Fibroblast of gingiva (primary cell): Measurements from ENCODE around the gene HHAT.
A peak's percentile ranks its signal among the peaks of the same experiment; 100 is the strongest.

Experiments used
- DNase-seq: peaks from one replicate; pipeline ENCODE4 v3.0.0-alpha.2; 2011; ENCODE audit warnings: low read depth

The HHAT gene

GRCh38 chr1:210487021-210487420 is 158.3 kb downstream of the HHAT start:
- no peak for DNase-seq

GRCh38 chr1:210489491-210489890 is 160.8 kb downstream of the HHAT start:
- no peak for DNase-seq

- no peak for DNase-seq
Observed at GRCh38 chr1:210490781-210491180, 162.1 kb downstream of the HHAT start.

- DNase-seq, result peak; percentile 14
Observed at GRCh38 chr1:210496063-210496462, 167.4 kb downstream of the HHAT start.

- no peak for DNase-seq
Observed at GRCh38 chr1:210499956-210500355, 171.3 kb downstream of the HHAT start.

GRCh38 chr1:210500831-210501230 is 172.1 kb downstream of the HHAT start:
- DNase-seq, result no peak

GRCh38 chr1:210504286-210504685 is 175.6 kb downstream of the HHAT start:
- no peak for DNase-seq

GRCh38 chr1:210505601-210506496 is 177.1 kb downstream of the HHAT start:
- no peak for DNase-seq

- DNase-seq, result no peak
Observed at GRCh38 chr1:210506689-210507088, 178.0 kb downstream of the HHAT start.

GRCh38 chr1:210516092-210516656 is 187.5 kb downstream of the HHAT start:
- no peak for DNase-seq

- DNase-seq, result no peak
Observed at GRCh38 chr1:210516697-210517459, 188.2 kb downstream of the HHAT start.

GRCh38 chr1:210523830-210524229 is 195.1 kb downstream of the HHAT start:
- no peak for DNase-seq

GRCh38 chr1:210525716-210526454 is 197.2 kb downstream of the HHAT start:
- DNase-seq, result no peak

GRCh38 chr1:210527091-210527490 is 198.4 kb downstream of the HHAT start:
- DNase-seq, result no peak

- no peak for DNase-seq
Observed at GRCh38 chr1:210531475-210532222, 202.9 kb downstream of the HHAT start.

- no peak for DNase-seq
Observed at GRCh38 chr1:210532223-210532598, 203.5 kb downstream of the HHAT start.

- DNase-seq, result no peak
Observed at GRCh38 chr1:210535761-210536160, 207.1 kb downstream of the HHAT start.

GRCh38 chr1:210536254-210536961 is 207.7 kb downstream of the HHAT start:
- DNase-seq, result no peak

GRCh38 chr1:210540288-210540687 is 211.6 kb downstream of the HHAT start:
- no peak for DNase-seq

- DNase-seq, result no peak
Observed at GRCh38 chr1:210541680-210542358, 213.1 kb downstream of the HHAT start.
